ENCODE data around the gene PAGE2.
"Not testable (repeated sequence)": the region's sequence is repeated elsewhere in the genome, so short reads cannot be mapped to it uniquely, and the experiment has no call there.

PAGE2 gene

GRCh38 chrX:55120761-55121358, 32.0 kb downstream of the PAGE2 start:
- H3K4me3 ChIP-seq (ENCODE audit: insufficient read depth, low read depth, low read length), result no peak overlapping the region
- WGBS, 2 experiments, result 64 to 70% methylated on average over 2 of the region's 2 CpGs
- H3K9me3 ChIP-seq (ENCODE audit: control insufficient read depth, low read length), result no peaks in the 10 kb centered on the region
- H3K27me3 ChIP-seq (ENCODE audit: control insufficient read depth, insufficient read depth, low read length, poor library complexity, severe bottlenecking), result no peaks in the 10 kb centered on the region
- H3K27ac ChIP-seq (ENCODE audit: insufficient read depth, low read depth, low read length, poor library complexity, severe bottlenecking), result no peak overlapping the region
- H3K36me3 ChIP-seq (ENCODE audit: control insufficient read depth, insufficient read depth, low read length), result no peaks in the 10 kb centered on the region
- peaks cover 4% of the 10 kb centered on the region for H3K4me1 ChIP-seq (ENCODE audit: control insufficient read depth, insufficient read depth, low read length)

GRCh38 chrX:55123900-55124299, 35.1 kb downstream of the PAGE2 start:
- 94 to 96% methylated on average over 7 of the region's 7 CpGs for WGBS, 2 experiments
- no peaks in the 10 kb centered on the region for H3K36me3 ChIP-seq (ENCODE audit: control insufficient read depth, insufficient read depth, low read length)
- no peaks in the 10 kb centered on the region for H3K9me3 ChIP-seq (ENCODE audit: control insufficient read depth, low read length)
- H3K4me1 ChIP-seq (ENCODE audit: control insufficient read depth, insufficient read depth, low read length), result peaks cover 4% of the 10 kb centered on the region
- no peaks in the 10 kb centered on the region for H3K27me3 ChIP-seq (ENCODE audit: control insufficient read depth, insufficient read depth, low read length, poor library complexity, severe bottlenecking)
- no peak overlapping the region for H3K27ac ChIP-seq (ENCODE audit: insufficient read depth, low read depth, low read length, poor library complexity, severe bottlenecking)
- H3K4me3 ChIP-seq (ENCODE audit: insufficient read depth, low read depth, low read length), result no peak overlapping the region

GRCh38 chrX:55127692-55128091, 38.9 kb downstream of the PAGE2 start:
- Histone ChIP-seq H3K36me3 (ENCODE audit: control insufficient read depth, insufficient read depth, low read length) (no peaks in the 10 kb centered on the region), H3K4me1 (ENCODE audit: control insufficient read depth, insufficient read depth, low read length) (no peaks in the 10 kb centered on the region), H3K27me3 (ENCODE audit: control insufficient read depth, insufficient read depth, low read length, poor library complexity, severe bottlenecking) (no peaks in the 10 kb centered on the region), H3K27ac (ENCODE audit: insufficient read depth, low read depth, low read length, poor library complexity, severe bottlenecking) (no peak overlapping the region), H3K4me3 (ENCODE audit: insufficient read depth, low read depth, low read length) (no peak overlapping the region), H3K9me3 (ENCODE audit: control insufficient read depth, low read length) (no peaks in the 10 kb centered on the region)
- 93 to 100% methylated on average over 1 of the region's 2 CpGs for WGBS, 2 experiments

- Histone ChIP-seq H3K4me1 (ENCODE audit: control insufficient read depth, insufficient read depth, low read length) (no peaks in the 10 kb centered on the region), H3K27ac (ENCODE audit: insufficient read depth, low read depth, low read length, poor library complexity, severe bottlenecking) (no peak overlapping the region), H3K27me3 (ENCODE audit: control insufficient read depth, insufficient read depth, low read length, poor library complexity, severe bottlenecking) (no peaks in the 10 kb centered on the region), H3K4me3 (ENCODE audit: insufficient read depth, low read depth, low read length) (no peak overlapping the region), H3K36me3 (ENCODE audit: control insufficient read depth, insufficient read depth, low read length) (no peaks in the 10 kb centered on the region), H3K9me3 (ENCODE audit: control insufficient read depth, low read length) (no peaks in the 10 kb centered on the region)
- WGBS, 2 experiments, result 85 to 95% methylated on average over 2 of the region's 2 CpGs
Observed at GRCh38 chrX:55129361-55129760, 40.5 kb downstream of the PAGE2 start.

GRCh38 chrX:55130481-55130880, 41.7 kb downstream of the PAGE2 start:
- Histone ChIP-seq H3K36me3 (ENCODE audit: control insufficient read depth, insufficient read depth, low read length) (no peaks in the 10 kb centered on the region), H3K4me3 (ENCODE audit: insufficient read depth, low read depth, low read length) (no peak overlapping the region), H3K4me1 (ENCODE audit: control insufficient read depth, insufficient read depth, low read length) (no peaks in the 10 kb centered on the region), H3K27me3 (ENCODE audit: control insufficient read depth, insufficient read depth, low read length, poor library complexity, severe bottlenecking) (no peaks in the 10 kb centered on the region), H3K9me3 (ENCODE audit: control insufficient read depth, low read length) (no peaks in the 10 kb centered on the region), H3K27ac (ENCODE audit: insufficient read depth, low read depth, low read length, poor library complexity, severe bottlenecking) (no peak overlapping the region)
- WGBS, 2 experiments, result 90 to 97% methylated on average over 4 of the region's 4 CpGs

GRCh38 chrX:55132416-55132815, 43.6 kb downstream of the PAGE2 start:
- Histone ChIP-seq H3K36me3 (ENCODE audit: control insufficient read depth, insufficient read depth, low read length) (no peaks in the 10 kb centered on the region), H3K4me1 (ENCODE audit: control insufficient read depth, insufficient read depth, low read length) (no peaks in the 10 kb centered on the region), H3K27me3 (ENCODE audit: control insufficient read depth, insufficient read depth, low read length, poor library complexity, severe bottlenecking) (no peaks in the 10 kb centered on the region), H3K4me3 (ENCODE audit: insufficient read depth, low read depth, low read length) (no peak overlapping the region), H3K27ac (ENCODE audit: insufficient read depth, low read depth, low read length, poor library complexity, severe bottlenecking) (no peak overlapping the region), H3K9me3 (ENCODE audit: control insufficient read depth, low read length) (no peaks in the 10 kb centered on the region)

- Histone ChIP-seq H3K27me3 (ENCODE audit: control insufficient read depth, insufficient read depth, low read length, poor library complexity, severe bottlenecking) (no peaks in the 10 kb centered on the region), H3K27ac (ENCODE audit: insufficient read depth, low read depth, low read length, poor library complexity, severe bottlenecking) (no peak overlapping the region), H3K4me1 (ENCODE audit: control insufficient read depth, insufficient read depth, low read length) (no peaks in the 10 kb centered on the region), H3K4me3 (ENCODE audit: insufficient read depth, low read depth, low read length) (no peak overlapping the region), H3K36me3 (ENCODE audit: control insufficient read depth, insufficient read depth, low read length) (no peaks in the 10 kb centered on the region), H3K9me3 (ENCODE audit: control insufficient read depth, low read length) (no peaks in the 10 kb centered on the region)
- 60% methylated on average over 1 of the region's 1 CpG; no CpG with 5 or more reads in 1 of the 2 experiments for WGBS, 2 experiments
Observed at GRCh38 chrX:55135171-55135570, 46.4 kb downstream of the PAGE2 start.

GRCh38 chrX:55140800-55141199, 52.0 kb downstream of the PAGE2 start:
- not testable (repeated sequence) for H3K4me3 ChIP-seq (ENCODE audit: insufficient read depth, low read depth, low read length); H3K27ac ChIP-seq (ENCODE audit: insufficient read depth, low read depth, low read length, poor library complexity, severe bottlenecking); H3K4me1 ChIP-seq (ENCODE audit: control insufficient read depth, insufficient read depth, low read length); H3K36me3 ChIP-seq (ENCODE audit: control insufficient read depth, insufficient read depth, low read length); H3K9me3 ChIP-seq (ENCODE audit: control insufficient read depth, low read length); H3K27me3 ChIP-seq (ENCODE audit: control insufficient read depth, insufficient read depth, low read length, poor library complexity, severe bottlenecking)
- no CpG with 5 or more reads among the region's 1 CpG for WGBS, 2 experiments
